GM10248 (cell line): ENCODE results near the gene CCDC78.

ENCODE experiments used
- CTCF ChIA-PET: fragments of 300-600 bp; sonication (Branson Sonifier 250); formaldehyde crosslinking; extraction: SDS; loops from one replicate; lab custom pipeline; 2021; ENCODE audit warnings: antibody characterized with exemption; lab: Yijun Ruan, JAX
- POLR2A ChIA-PET: fragments of 350-650 bp; sonication (Branson Sonifier 250); formaldehyde crosslinking; extraction: SDS; loops from one replicate; lab custom pipeline; 2020; ENCODE audit warnings: antibody characterized with exemption; lab: Yijun Ruan, JAX
- DNase-seq: peaks from one replicate; pipeline ENCODE4 v3.0.0; 2012; ENCODE audit errors: extremely low spot score
- CTCF ChIP-seq: IDR thresholded peaks from 2 replicates; pipeline ENCODE4 v1.5.1; 2012; ENCODE audit warnings: mild to moderate bottlenecking, low read depth; ENCODE audit errors: extremely low read depth, missing control alignments, control extremely low read depth

The CCDC78 gene

GRCh38 chr16:705431-706188 is 20.6 kb downstream of the CCDC78 start, which contains the start of gene FBXL16:
TSS of gene FBXL16 (minus strand) at chr16:705801. CDS start at chr16:697405, 8,396 bp downstream.
- ChIA-PET CTCF (no interaction called here), POLR2A (interaction anchor here (0.5 kb wide), 1 partner anchor 1449 kb away, joined by 3 read pairs; no protein-coding TSS in a partner anchor)
- no peak for DNase-seq
- TF ChIP-seq CTCF: no peak

GRCh38 chr16:704552-705380 is 21.5 kb downstream of the CCDC78 start:
- ChIA-PET POLR2A (no interaction called here), CTCF (interaction anchor here (0.8 to 3.8 kb wide), 3 partner anchors 8 to 15 kb away, joined by 3 to 13 read pairs (median 3); no protein-coding TSS in a partner anchor)
- DNase-seq: no peak
- TF ChIP-seq CTCF: no peak

GRCh38 chr16:704047-704446 is 22.2 kb downstream of the CCDC78 start:
- TF ChIP-seq CTCF: no peak
- no peak for DNase-seq
- CTCF ChIA-PET: interaction anchor here (0.8 to 3.8 kb wide), 3 partner anchors 8 to 16 kb away, joined by 3 to 13 read pairs (median 3); no protein-coding TSS in a partner anchor
- POLR2A ChIA-PET: no interaction called here

GRCh38 chr16:703406-703805 is 22.8 kb downstream of the CCDC78 start:
- POLR2A ChIA-PET: no interaction called here
- DNase-seq: no peak
- TF ChIP-seq CTCF: no peak
- CTCF ChIA-PET: interaction anchor here (1.0 to 3.8 kb wide), 3 partner anchors 9 to 82 kb away, joined by 3 to 13 read pairs (median 7); no protein-coding TSS in a partner anchor

- CTCF ChIA-PET: interaction anchor here (2.7 to 3.8 kb wide), 2 partner anchors 10 to 83 kb away, joined by 7 to 13 read pairs; no protein-coding TSS in a partner anchor
- no peak for TF ChIP-seq CTCF
- POLR2A ChIA-PET: no interaction called here
- no peak for DNase-seq
Observed at GRCh38 chr16:702341-702740, 23.9 kb downstream of the CCDC78 start.

GRCh38 chr16:700684-701584 is 25.3 kb downstream of the CCDC78 start:
- TF ChIP-seq CTCF: no peak
- CTCF ChIA-PET: interaction anchor here (2.7 to 3.8 kb wide), 2 partner anchors 11 to 84 kb away, joined by 7 to 13 read pairs; no protein-coding TSS in a partner anchor
- POLR2A ChIA-PET: no interaction called here
- peak; percentile 54 for DNase-seq
